Pulmonary artery endothelial cell (primary cell): ENCODE measurements around the gene AOPEP. TPM values are rescaled to one million over a fixed set of nuclear protein-coding genes. Genes with fewer than 3 reads are reported as not detected.

Experiments used
- DNase-seq: peaks from one replicate; pipeline ENCODE4 v3.0.0-alpha.2; 2011; ENCODE audit warnings: low read depth, low spot score
- total RNA-seq: library from RNA; depleted of rRNA; stranded (reverse); fragments of >200 nt; gene quantifications from 2 replicates; pipeline ENCODE4 v1.2.3, GENCODE V29; 2014

The AOPEP gene
- total RNA-seq, 1 donor from 2014 or later: 19.2 TPM

DNA sequence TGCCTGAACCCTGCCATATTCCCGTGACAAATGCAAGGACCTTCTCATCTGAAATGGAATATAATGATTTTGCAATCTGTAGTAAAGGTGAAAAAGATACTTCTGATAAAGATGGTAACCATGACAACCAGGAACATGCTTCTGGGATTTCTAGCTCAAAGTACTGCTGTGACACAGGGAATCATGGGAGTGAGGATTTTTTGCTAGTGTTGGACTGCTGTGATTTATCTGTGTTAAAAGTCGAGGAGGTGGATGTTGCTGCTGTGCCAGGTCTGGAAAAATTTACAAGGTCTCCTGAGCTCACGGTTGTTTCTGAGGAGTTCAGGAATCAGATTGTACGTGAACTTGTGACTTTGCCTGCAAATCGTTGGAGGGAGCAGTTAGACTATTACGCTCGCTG is 33.5 kb downstream of the AOPEP start:
- DNase-seq: no peak

DNA sequence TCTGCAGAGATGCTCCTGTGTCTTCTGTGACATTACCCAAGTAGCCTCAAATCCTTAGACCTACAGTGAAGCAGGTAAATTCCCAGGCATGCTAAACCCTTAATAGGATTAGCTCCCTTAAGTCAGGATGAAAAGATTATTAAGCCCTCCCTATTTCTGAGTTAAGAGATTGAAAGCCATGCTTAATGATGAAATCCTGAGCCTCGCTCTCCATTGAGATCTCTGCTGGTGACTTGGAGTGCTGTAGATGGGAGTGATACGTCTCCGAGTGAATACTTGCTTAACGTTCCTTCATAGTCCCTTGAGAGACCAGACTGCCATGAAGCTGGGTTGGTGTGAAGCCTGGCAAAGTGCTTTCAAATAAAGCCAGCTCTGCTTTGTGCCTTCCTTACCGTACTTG is 34.2 kb downstream of the AOPEP start:
- no peak for DNase-seq

DNA sequence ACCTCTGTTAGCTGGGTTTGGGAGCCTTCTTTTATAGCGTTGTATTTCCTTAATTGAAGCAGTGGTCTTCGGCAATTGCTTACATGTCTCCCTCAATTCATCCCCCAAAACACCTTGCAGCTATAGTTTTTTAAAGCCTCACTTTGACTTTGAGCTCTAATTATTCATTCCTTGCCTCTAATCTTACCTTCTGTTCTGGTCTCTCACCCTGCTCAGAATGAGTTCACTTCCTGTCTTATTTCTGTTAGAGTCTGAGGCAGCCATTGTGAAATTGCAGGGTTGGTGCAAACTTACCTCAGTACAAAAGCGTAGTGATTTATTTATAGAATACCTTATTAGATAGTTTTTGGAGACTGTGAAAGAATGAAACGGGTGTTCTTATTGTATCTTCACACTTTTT is 35.0 kb downstream of the AOPEP start:
- no peak for DNase-seq

- no peak for DNase-seq
Observed at GRCh38 chr9:94767331-94768072, 41.0 kb downstream of the AOPEP start.

GRCh38 chr9:94768766-94769165 is 42.3 kb downstream of the AOPEP start:
- no peak for DNase-seq

GRCh38 chr9:94770334-94770733 is 43.8 kb downstream of the AOPEP start:
- no peak for DNase-seq

GRCh38 chr9:94771096-94771495 is 44.6 kb downstream of the AOPEP start:
- DNase-seq: no peak

GRCh38 chr9:94772144-94772543 is 45.6 kb downstream of the AOPEP start:
- DNase-seq: no peak

GRCh38 chr9:94772639-94773303 is 46.3 kb downstream of the AOPEP start:
- DNase-seq: no peak

DNA sequence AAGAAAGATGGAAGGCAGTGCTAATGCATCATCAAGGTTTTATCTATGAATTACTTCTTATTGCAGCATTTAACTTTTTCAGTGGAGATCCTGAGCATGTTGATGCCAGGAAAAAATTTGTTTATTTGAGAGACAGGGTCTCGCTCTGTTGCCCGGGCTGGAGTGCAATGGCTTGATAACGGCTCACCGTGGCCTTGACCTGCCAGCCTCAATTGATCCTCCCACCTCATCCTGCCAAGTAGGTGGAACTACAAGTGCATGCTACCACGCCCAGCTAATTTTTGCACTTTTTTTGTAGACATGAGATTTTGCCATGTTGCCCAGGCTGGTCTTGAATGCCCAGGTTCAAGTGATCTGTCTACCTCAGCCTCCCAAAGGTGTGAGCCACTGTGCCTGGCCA is 47.2 kb downstream of the AOPEP start:
- no peak for DNase-seq

DNA sequence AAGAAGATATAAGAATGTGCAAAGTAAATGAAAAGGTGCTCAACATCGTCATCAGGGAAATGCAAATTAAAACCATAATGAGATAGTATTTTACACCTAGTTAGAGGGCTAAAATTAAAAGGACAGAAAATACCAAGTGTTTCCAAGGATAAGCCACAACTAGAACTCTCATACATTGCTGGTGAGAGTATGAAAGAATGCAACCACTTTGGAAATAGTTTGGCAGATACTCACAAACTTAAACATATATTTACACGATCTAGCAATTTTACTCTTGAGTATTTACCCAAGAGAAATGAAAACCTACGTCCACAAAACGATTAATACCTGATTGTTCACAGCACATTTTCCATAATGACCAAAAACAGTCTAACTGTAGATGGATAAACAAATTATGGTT is 51.5 kb downstream of the AOPEP start:
- no peak for DNase-seq

GRCh38 chr9:94779031-94779430 is 52.5 kb downstream of the AOPEP start:
- DNase-seq: no peak

DNA sequence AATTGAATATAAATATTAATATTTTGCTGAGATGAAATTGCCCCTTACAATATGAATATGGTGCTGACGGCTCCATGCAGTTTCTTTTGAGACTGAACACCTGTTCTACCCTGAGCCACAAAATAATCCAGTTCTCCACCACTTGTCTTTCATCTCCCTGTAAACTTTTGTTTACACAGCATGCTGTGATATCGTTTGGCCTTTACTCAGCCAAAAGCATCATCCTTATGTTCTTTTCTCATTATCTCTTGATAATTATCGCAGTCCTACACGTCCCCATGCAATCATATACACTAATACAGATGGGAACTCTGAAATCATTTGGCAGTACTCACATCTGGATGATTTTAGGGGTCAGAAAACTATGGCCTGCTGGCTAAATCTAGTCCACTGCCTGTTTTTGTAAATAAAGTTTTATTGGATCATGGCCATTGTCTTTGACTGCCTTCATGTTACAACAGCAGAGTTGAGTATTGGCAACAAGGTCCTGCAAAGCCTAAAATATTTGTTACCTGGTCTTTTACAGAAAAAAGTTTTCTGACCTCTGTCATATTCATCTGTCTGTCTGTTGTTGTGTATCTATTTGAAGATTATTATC is 53.3 kb downstream of the AOPEP start:
- DNase-seq: no peak

- DNase-seq: peak; percentile 4
Observed at GRCh38 chr9:94780516-94780950, 54.0 kb downstream of the AOPEP start.

- no peak for DNase-seq
Observed at GRCh38 chr9:94782355-94783101, 56.0 kb downstream of the AOPEP start.

DNA sequence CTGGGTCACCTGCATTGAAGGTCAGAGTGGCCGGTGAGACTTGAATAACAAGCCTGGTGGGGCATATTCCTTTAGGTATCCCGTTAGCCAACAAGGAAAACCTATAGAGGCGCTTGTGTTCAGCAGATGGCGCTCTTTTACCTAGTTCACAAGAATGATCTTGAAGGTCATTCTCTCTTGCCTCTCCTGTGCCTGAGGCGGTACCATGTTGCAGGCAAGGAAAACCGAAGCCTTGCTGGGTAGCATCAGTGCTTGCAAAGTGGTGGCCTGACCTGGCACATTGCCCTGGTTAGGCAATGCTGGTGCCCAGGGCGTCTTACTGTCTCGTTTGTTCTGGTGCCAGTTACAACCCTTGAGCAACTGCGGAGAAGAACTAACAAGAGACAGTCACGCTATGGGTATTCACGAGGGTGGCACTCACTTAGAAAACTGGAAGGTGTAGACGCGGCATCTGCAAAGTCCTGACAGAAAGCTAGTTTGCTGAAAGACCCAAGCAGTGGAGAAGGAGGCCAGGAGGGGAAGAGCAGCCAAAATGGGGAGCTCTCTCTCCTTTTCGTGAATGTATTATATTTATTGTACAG is 56.7 kb downstream of the AOPEP start:
- peak; percentile 64 for DNase-seq

- DNase-seq: no peak
Observed at GRCh38 chr9:94783928-94784327, 57.4 kb downstream of the AOPEP start.

GRCh38 chr9:94785215-94786169 is 59.0 kb downstream of the AOPEP start:
- no peak for DNase-seq

- no peak for DNase-seq
Observed at GRCh38 chr9:94786586-94786985, 60.1 kb downstream of the AOPEP start.

- no peak for DNase-seq
Observed at GRCh38 chr9:94787266-94787665, 60.8 kb downstream of the AOPEP start.
